Stimulated activated CD4-positive, alpha-beta T cell treated with anti-CD3 and anti-CD28 coated beads, Interleukin-2, amount 100 ng/mL, for 4 hours (primary cell): ENCODE results near the gene HIVEP1.
"Not testable (repeated sequence)": the region's sequence is repeated elsewhere in the genome, so short reads cannot be mapped to it uniquely, and the experiment has no call there.

Experiments used
- DNase-seq: peaks from one replicate; pipeline ENCODE4 v3.0.0-alpha.2; 2020; ENCODE audit warnings: low read depth

HIVEP1 gene

DNA sequence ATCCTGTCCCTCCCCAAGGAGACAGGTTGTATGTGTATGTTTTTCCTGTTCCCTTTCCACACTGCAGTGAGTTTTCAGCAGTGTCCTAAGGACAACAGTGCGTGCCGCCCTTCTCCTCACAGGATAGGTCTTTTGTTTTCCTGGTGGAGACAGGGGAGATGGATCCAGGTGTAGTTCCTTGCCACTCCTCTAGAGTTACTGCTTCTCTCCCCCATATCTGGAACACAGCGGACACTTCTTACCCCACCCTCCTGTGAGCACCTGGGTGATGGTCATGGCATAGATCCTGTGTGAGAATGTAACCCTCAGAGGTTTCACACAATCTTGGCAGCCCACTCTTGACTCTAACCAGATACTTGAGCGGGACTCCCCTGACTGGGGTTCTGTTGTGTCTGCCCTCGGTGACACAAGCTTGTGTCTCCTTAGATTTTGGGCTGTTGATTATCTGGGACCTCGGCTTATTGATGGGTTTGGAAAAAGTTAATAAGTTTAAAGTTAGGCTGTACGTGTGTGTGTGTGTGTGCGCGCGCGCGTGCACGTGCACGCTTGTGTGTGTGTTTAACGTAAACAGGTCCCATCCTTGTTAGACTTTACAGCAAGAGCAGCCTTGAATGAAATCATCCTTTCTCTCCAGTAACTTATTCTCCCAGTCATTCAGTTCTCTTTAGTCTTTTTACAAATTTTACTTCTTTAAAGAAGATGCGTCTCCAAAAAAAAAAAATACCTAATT is 146.7 kb downstream of the HIVEP1 start:
- no peak for DNase-seq

GRCh38 chr6:12160326-12160725 is 148.2 kb downstream of the HIVEP1 start:
- no peak for DNase-seq

- DNase-seq: no peak
Measured at GRCh38 chr6:12162213-12162612, 150.1 kb downstream of the HIVEP1 start.

DNA sequence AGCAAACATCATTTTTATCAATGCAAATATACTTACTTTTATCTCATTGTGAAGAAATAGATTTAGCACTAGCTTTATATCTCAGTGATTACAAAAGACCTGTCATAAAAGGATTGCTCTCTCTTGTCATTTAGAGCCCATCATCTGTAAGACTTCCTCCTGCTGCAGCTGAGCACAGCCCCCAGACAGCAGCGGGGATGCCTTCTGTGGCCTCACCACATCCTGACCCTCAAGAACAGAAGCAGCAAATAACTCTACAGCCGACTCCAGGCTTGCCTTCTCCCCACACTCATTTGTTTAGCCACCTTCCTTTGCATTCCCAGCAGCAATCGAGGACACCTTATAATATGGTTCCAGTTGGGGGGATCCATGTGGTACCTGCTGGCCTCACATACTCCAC is 151.0 kb downstream of the HIVEP1 start:
- no peak for DNase-seq

DNA sequence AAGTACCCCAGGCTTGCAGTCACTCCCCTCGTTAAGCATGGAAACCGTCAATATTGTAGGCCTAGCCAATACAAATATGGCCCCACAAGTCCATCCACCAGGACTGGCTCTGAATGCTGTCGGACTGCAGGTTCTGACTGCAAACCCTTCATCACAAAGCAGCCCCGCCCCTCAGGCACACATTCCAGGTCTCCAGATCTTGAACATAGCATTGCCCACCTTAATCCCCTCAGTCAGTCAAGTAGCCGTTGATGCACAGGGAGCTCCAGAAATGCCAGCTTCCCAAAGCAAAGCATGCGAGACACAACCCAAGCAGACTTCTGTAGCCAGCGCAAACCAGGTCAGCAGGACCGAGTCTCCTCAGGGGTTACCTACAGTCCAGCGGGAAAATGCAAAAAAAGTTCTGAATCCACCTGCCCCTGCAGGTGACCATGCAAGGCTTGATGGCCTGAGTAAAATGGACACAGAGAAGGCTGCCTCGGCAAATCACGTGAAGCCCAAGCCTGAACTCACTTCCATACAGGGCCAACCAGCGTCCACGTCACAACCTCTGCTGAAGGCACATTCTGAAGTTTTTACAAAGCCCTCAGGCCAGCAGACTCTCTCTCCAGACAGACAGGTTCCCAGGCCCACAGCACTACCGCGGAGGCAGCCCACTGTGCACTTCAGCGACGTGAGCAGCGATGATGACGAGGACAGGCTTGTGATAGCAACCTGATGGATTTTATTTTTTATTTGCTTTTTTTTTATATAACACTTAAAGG is 151.8 kb downstream of the HIVEP1 start:
- no peak for DNase-seq

- no peak for DNase-seq
Measured at GRCh38 chr6:12164508-12164770, 152.3 kb downstream of the HIVEP1 start.

DNA sequence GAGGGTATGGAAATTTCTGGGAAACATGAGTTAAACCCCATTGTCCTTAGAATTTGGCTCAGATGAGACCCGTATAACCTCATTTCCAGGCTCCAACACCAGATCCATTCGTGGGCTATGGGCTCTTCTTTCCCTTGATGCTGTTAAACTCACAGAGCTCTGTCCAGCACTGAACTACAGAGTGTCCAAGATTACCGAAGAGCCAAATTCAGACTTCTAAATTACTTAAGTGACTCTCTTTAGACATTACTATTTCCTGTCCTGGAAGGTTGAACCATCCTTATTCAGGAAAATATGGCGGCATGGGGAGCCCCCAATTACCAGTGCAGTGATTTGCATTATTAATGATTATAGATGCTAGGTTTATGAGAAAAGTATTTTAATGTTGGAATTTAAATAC is 153.2 kb downstream of the HIVEP1 start:
- DNase-seq: no peak

- DNase-seq: no peak
Measured at GRCh38 chr6:12165722-12166280, 153.7 kb downstream of the HIVEP1 start.

GRCh38 chr6:12169377-12169776 is 157.3 kb downstream of the HIVEP1 start:
- no peak for DNase-seq

GRCh38 chr6:12170351-12171092 is 158.4 kb downstream of the HIVEP1 start:
- no peak for DNase-seq

DNA sequence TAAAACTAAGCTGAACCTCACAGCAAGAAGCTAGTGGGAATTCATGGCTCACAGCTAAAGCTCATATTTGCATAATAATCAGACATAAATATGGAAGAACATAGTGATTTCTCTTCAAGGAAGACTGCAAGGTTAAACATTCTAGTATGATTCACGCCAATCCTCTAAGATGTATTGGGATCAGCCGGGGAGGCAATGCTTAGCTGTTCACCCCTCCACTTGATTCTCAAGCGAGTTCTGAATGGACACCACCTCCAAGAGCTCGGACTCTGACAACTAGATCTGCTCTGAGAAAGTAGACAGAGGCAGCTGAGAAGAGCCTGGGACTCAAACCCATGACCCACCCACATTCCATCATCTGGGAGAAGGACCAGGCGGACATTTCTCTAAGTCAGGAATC is 159.6 kb downstream of the HIVEP1 start:
- no peak for DNase-seq

- no peak for DNase-seq
Measured at GRCh38 chr6:12172572-12172971, 160.5 kb downstream of the HIVEP1 start.

DNA sequence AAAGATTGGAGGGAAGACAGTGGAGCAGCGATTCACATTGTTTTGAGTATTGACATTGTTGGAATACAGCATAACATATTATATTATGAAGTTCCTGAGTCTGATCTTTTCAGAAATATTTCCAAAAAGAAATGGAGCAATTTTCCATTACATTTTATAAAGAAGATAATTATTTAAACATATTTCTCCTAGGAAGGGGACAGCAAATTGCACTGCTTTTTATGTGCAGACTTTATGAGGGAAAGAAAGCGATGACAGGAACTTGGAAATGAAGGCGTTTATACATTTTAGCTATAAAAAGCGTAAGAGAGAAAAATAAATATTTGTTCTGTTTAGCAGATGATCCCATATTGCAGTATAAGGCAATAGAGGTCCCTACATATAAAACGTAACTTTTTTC is 161.1 kb downstream of the HIVEP1 start:
- no peak for DNase-seq

DNA sequence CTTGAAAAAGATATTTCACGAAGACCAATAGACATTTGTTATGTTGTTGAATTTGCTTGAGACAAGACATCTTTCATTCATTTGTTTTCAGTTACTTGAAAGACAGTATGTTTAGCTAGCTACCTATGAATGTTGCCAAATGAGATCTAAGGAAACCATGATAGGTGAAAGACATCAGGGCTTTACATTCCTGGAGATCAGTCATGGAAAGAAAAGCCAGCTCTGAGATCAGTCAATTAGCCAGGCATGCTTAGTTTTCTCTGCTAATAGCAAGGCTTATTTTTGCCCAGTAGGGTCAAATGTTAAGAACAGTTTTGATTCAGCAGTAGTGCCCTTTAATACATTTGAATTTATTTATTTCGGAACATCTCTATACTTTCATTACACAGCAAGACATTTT is 161.5 kb downstream of the HIVEP1 start:
- DNase-seq: no peak

- DNase-seq: no peak
Measured at GRCh38 chr6:12174878-12175277, 162.8 kb downstream of the HIVEP1 start.

- DNase-seq: no peak
Measured at GRCh38 chr6:12175626-12176025, 163.5 kb downstream of the HIVEP1 start.

DNA sequence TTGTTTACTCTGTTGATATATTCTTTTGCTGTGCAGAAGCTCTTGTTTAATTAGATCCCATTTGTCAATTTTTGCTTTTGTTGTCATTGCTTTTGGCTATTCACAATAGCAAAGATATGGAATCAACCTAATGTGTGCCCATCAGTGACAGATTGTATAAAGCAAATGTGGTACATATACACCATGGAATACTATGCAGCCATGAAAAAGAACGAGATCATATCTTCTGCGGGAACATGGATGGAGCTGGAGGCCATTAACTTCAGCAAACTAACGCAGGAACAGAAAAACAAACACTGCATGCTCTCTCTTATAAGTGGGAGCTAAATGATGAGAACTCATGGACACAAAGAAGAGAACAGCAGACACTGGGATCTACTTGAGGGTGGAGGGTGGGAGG is 164.7 kb downstream of the HIVEP1 start:
- not testable (repeated sequence) for DNase-seq

DNA sequence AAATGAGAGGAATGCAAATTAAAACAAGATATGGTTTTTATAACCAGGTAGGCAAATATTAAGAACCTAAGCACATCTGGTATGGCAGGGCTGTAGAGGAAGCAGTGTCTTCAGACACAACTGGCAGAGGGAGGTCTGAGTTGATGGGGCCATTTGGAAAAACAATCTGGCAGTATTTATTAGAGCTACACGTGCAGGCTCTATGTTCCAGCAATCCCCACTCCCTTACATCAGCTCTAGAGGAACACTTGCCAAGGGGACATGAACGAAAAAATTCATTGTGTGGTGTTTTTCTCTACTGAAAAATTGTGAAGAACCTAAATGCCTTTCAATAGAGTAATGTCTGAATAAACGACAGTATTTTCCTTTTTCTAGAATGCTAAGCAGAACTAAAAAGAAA is 166.4 kb downstream of the HIVEP1 start:
- no peak for DNase-seq

DNA sequence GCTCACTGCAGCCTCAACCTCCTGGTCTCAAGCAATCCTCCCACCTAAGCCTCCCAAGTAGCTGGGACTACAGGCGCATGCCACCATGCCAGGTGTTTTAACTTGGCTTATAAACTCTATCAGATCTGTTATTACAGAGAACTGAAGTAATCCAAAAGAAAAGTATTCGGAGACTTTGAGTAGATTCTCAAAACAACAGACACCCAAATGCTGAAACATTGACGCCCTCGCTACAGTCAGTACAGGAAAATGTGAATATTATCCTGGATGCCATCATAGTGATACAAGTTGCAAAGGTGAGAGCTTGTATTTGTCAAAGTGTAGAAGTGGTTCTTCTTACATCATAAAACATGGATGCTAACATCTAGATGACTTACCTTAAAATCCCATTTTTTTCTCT is 169.4 kb downstream of the HIVEP1 start:
- no peak for DNase-seq

DNA sequence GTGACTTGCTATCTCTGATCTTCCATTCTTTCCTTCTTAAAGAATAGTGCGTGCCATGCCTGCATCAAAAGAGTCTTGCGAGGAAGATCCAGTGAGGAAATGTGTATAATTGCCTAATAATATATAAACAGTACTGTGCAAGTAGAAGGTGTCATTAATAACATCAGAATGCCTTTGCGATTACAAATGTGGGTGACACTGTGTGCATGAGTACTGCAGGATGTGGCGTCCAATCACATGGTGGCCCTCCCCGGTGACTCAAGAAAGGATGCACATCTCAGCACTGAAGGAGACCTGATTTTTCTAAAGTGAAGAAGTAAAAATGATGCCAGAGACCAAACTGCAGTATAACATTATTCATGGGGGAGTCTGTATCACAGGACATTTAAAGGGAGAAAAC is 170.6 kb downstream of the HIVEP1 start:
- DNase-seq: no peak

DNA sequence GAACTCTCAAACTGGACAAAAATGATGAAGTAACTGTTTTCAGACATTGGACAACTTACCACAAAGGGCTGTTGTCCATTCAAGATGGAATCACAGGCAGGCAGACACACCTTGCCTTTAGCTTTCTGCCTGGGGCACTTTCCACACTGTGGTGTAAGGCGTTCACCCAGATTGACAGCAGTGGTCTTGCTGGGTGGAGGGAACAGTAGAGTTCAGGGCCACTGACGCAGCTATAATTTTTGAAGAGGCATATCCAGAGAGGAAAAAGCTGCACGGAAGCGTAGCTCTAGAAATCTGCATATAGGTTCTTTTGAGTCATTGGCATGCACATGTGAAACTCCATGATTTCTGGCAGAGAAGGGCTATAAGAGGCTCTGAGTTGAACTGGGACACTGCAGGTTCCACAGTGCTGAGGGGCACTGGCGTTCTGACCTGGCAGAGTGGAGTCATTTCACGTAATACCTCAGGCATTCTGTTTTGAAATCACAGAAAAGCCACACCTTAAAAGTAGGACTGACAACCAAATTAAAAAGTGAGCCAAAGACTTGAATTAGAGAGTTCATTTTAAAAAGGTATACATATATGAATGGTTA is 173.1 kb downstream of the HIVEP1 start:
- DNase-seq: no peak

DNA sequence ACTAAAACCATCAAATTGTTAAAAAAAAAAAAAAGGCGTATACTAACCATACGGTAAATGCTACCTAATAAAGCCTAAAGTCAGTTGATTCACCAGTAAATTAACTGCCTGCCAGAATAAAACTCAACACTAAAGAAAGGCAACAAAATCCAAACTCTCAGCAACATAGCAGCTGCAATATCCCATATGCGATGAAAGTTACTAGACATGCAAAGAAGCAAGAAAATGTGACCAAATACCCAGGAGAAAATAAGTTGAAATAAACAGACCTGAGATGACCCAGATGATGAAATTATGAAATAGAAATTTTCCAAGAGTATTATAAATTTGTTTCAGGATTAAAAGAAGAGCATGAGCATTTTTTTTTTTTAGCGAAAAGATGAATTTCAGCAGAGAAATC is 174.4 kb downstream of the HIVEP1 start:
- no peak for DNase-seq

- DNase-seq: no peak
Measured at GRCh38 chr6:12189150-12189549, 177.0 kb downstream of the HIVEP1 start.
